HG02973 (cell line): ENCODE results near the gene PTF1A.

ENCODE experiments used
- ATAC-seq: cut with Tn5 transposase; IDR thresholded peaks from one replicate; pipeline ENCODE4 v1.9.1; 2021; ENCODE audit warnings: moderate library complexity; ENCODE audit not compliant: unreplicated experiment

PTF1A gene

DNA sequence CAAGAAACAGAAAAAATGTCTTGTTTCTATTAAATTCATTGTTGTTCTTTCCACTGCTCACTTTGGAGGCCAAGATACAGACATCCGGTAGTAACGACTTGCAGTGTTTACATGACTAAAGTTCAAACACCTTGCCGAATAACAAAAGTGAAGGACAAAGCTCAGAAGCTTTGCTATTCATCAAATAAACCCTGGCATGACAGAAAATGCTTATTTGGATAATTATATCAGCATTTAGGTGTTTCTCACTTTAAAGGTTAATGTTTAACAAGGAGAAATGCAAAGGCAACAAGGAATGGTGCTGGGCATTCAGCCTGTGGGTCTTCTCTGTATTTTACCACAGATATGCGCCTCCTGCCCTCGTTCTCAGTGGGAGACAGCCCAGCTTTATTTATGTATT, 5.4 kb upstream of the PTF1A start:
- no peak for ATAC-seq

DNA sequence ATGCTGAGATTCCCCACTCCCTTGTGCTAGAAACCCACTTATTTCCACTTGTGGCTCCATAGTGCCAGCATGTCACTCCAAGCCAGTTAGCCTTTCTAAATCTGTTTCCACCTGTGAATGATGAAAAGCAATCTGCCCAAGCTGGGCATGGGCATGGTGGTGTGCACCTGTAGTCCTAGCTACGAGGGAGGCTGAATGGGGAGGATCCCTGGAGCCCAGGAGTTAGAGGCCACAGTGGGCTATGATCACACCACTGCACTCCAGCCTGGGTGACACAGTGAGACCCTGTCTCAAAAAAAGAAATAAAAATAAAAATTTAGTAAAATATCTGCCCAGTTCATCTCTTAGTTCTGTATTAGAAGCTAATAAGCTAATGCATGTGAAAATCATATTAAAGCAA, 5.0 kb upstream of the PTF1A start:
- no peak for ATAC-seq

DNA sequence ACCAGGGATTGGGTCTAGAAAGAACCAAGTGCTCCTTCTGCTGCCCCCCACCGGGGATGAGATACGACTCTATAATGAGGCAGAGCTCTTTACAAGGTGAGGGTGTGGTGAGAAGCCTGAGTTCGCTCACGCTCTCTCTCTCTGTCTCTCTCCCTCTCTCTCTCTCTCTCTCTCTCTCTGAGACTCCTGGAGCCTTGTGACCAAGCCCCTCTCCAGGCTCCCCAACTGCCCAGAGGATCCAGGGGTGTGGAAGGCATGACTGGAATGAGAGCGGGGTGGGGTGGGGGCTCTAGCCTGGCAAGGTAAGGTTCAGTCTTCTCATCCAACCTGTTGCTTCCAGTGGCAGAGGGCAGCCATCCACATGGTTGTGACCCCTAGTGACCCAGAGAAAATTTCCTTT, 3.1 kb upstream of the PTF1A start:
- no peak for ATAC-seq

DNA sequence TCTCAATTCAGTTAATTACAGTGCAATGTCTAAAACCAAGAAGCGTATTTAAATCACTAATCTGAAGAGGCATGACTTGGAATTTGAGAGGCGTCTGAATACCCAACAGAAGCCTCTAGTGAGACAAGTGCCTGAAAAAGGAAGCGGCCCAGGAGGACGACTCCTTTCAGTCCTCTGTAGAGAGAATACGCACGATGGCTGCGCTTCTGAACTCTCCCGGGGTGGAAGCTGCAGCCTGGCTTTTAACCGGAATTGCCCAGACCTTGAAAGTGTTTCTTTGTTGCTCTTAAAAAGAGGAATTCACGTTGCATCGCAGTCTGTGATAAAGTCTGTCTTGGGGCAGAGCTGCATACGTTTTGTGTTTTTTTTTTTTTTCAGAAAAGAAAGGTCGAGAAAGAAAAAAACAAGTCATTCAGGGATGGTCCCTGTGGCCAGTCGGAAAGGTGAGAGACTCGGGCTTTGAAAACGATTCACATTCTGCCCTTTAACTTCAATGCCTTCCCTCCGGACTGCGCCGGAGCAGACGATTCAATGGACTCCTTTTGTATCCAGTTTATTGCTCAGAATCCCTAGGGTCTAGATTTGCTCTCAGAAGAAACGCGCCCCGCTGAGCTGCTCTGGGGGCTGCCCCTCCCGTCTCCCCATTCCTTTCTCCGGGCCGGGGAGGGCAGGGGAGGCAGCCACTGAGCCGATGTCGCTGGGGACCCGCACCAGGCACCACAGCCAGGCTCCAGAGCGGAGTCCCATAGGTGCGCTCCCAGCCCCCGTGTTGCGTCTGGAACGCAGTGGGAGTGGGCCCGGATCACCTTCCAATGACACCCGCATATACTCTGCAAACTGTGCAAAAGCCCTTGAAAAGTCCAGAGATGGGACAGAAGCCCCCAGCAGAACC, 994 bp upstream of the PTF1A start:
- no peak for ATAC-seq

DNA sequence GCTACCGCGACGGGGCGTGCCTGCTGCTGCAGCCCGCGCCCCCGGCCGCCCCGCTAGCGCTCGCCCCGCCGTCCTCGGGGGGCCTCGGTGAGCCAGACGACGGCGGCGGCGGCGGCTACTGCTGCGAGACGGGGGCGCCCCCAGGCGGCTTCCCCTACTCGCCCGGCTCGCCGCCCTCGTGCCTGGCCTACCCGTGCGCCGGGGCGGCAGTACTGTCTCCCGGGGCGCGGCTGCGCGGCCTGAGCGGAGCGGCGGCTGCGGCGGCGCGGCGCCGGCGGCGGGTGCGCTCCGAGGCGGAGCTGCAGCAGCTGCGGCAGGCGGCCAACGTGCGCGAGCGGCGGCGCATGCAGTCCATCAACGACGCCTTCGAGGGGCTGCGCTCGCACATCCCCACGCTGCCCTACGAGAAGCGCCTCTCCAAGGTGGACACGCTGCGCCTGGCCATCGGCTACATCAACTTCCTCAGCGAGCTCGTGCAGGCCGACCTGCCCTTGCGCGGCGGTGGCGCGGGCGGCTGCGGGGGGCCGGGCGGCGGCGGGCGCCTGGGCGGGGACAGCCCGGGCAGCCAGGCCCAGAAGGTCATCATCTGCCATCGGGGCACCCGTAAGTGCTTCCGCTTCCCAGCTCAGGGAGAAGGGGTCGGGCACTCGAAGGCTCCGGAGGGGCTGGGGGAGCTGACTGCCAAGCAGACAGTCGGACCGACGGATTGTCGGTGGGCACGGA, 761 bp downstream of the PTF1A start:
- ATAC-seq: no peak

DNA sequence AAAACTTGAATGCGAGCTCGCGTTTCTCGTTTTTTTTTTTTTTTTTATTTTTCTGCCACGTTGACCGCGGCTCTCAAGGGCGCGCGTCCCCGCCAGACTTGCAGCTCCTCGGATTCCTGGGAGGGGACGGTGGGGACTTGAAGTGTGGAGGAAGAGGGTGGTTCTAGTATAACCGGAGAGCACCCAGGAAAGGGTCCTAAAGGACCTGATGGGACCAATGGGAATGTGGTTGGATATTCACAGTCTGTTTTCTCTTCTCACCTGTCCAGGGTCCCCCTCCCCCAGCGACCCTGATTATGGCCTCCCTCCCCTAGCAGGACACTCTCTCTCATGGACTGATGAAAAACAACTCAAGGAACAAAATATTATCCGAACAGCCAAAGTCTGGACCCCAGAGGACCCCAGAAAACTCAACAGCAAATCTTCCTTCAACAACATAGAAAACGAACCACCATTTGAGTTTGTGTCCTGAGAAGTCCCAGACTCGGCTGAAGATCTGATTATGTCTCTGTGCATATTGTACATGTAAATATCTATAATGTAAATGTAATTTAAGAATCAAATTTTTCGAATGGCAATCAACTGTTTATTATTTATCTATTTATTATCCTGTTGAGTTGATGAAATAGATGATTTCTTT, 1.4 kb downstream of the PTF1A start:
- no peak for ATAC-seq

DNA sequence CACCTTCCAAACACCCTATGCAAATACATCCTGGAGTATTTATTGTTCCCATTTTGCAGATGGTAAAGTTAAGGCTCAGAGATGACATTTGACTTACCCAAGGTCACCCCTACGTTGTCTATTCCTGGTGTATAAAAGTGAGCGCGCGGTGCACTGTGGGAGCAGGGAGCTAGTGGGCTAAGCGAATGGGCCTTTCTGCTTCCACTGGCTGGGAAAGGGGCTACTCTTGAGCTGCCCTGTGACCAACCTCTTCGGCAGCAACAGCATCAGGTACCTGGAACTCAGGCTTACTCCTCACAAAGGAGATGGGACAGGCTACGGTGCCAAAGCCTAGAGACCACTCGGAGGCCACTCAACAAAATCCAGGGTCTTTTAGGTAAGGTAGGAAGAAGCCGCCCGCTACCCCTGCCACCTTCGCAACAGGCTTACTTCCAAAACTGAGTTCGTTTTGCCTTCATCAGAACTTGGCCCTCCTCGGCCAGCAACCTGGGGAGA, 2.4 kb downstream of the PTF1A start:
- no peak for ATAC-seq

DNA sequence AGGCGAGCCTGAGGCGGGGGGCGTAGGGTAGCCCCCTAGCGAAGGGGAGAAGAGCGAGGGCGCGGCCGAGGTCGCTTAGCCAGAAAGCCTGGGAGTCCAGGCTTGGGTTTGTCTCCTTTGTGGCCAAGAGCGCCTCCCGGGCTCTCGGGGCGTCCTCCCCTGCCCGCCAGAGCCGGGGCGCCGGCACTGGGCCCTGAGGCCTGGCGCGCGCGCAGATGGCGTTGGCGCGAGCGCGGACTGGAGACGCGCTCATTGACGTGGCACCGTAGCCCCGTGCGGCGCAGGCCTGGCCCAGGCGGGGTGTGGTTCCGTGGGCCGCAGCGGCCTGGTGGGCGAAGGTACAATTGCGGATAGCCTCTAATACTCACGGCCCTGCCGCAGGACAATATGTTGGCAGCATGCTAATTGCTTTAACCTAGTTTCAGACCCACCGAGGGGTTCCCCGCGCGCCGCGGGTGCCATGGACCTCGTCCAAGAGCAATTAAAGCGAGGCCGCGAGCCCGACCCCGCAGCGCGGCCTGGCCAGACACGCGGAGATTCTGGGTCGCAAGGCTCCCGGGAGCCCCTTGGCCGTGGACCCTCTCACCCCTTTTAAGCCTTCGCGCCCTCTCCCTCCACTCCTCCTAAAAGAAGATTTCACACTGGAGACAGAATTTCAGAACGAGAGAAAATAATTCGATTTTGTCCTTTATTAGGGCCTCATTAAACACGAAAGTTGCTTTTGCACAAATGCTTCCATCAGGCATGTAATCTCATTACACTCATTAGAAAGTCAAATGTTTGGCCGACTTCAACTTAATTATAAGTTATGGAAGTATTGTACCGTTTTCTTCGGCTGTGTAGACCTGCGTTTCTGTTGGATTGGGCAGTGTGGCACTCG, 3.1 kb downstream of the PTF1A start:
- ATAC-seq: no peak

DNA sequence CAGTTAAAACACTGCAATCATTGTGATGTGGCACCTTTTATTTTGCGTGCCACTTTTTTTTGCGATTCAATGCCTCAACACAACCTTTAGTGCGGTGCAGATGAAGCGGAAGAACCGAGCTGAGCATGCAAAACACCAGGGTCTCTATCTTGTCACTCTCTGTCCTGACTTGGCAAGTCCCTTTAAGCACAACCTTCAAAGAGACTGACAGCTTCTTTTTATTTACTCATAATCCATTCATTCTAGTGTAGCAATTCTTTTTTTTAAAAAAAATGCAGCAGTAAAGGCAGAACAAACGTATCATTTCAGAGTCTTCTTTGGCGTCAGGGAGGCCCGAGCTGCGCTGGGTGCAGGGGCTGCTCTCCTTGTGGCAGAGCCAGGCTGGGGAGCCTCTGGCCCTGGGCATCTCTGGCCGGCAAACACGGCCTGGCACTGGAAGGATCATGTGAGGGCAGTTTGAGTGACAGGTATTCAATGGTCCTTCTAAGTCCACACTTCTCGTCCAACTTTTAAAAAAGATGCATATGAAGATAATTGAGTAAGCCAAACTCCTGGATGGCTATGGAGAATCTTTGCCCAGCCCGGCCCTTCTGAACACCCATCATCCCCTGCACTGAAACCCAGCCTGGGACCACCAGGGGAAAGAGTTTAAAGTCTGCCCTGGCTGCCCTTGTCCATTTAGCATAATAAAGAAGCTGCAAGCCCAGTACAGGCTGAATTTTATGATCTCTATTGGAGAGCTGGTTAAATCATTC, 3.9 kb downstream of the PTF1A start:
- ATAC-seq: no peak

DNA sequence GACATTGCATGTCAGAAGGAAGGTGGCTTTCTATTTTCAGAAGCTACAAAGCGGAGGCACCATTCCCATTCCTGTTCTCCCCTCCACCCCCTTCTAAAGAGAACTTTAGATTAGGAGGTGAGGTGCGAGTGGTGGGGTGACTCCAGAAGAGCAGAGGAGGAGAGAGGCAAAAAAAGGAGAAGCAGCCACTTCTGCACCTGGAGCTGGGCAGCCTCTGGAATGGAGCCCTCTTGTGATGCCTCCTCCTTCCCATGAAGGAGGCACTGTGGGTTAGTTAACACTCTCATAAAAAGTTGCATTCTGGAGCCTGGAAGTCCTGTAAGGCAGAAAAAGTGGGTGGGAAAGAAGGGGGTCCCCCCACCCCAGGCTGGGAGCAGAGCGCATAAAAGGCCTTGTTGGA, 4.8 kb downstream of the PTF1A start:
- no peak for ATAC-seq

DNA sequence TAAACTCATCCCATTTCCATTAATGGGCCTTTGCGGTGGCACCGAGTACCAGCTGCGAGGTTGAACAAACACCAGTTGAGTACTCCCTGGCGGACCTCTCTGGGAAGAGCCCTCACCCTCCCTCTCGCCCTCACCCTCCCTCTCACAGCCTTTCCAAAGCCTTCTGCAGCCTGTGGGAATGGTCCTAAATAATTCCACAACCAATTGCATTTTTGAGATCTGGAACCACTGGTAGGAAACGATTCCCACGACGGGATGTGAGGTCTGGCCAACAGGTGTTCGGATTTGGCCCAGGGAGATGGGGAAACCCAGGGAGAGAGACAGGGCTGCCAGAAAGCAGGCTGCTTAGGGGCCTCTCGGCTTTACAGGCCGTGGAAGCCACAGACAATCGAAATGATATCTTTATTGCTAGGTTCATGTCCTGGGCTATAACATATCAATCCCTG, 5.3 kb downstream of the PTF1A start:
- no peak for ATAC-seq

DNA sequence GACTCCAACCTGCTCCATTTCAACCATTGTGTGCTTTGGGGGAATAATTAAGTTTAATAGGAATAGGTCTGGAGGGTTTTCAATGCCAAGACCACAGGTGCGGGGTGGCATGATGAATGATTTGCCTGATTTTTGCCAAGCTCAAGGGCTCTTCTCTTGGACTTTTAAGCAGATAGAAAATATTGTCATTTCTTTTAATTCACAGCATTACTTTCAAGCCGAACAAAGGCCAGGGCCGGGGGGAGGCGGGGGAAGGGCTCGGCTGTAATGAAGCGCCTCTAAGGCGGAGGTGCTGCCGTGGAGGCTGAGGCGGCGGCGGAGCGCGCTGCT, 6.5 kb downstream of the PTF1A start:
- no peak for ATAC-seq

DNA sequence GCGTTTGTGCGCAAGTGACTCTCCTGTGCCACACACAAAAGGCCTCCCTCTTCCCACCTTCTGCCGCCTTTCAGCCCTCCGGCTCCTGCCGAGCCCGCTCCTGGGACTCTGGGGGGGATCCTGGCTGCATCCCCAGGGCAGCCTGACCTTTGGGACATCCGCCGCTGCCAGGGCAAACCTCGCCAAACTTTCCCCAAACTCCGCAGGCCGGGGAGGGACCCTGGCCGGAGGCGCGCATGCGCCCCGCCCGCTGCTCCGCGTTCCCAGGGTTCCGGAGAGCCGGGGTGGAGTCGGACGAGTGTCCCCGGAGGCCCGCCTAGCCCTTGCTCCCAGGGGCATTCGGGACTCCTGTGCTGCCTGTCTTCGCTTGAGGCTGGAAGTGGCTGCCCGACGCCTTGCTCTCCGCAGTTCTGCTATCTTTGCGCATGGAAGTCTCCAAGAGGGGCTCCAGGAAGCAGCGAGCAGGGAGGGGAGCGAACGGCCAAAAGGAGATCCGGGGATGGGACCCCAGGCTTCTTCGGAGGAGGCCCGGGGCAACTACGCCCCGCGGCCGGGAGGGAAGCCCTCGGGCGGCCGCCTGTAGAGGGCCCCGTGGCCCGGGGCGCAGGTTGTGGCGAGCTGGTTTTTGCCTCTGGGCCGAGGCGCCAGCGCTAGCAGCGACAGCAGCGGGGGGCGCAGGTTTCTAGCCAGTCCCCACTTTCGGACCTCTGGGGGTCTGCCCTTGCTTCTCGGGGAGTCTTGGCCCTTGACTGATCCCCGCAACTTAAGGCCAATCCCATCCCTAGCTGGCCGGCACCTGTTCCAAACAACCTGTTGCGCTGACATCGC, 7.0 kb downstream of the PTF1A start:
- no peak for ATAC-seq

DNA sequence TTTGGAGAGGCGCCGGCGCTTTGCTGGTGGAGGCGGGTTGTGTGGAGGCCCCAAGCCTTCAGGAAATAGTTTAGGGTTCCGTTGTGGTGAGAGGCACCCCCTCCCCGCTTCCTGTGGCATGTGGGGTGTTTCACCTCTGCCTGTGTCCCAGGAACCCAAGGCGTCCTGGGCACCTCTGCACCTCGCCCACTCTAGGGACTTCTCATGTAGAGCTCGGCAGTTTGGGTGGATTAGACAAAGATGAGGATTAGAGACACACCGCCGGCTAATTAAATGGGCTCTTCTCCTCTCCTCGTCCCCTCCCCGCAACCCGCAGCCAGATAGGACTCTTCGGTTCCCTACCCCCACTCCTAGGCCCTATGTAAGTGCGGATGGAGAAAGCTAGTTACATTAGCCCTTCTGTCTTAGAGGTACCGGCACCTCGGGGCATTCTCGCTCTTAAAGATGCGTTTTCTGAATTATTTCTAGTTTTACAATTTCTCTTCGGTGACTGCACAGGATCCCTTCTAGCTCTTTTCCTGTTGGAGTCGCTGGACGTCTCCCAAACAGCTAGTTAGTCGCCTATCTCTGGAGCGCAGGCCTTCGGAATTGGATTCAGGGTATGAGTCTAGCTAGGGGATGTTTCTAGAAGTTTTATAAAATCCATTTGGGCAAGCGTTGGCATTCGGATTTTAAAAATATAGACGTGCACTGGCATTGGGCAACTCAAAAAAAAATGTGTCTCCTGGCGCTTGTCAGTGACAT, 7.8 kb downstream of the PTF1A start:
- ATAC-seq: no peak

DNA sequence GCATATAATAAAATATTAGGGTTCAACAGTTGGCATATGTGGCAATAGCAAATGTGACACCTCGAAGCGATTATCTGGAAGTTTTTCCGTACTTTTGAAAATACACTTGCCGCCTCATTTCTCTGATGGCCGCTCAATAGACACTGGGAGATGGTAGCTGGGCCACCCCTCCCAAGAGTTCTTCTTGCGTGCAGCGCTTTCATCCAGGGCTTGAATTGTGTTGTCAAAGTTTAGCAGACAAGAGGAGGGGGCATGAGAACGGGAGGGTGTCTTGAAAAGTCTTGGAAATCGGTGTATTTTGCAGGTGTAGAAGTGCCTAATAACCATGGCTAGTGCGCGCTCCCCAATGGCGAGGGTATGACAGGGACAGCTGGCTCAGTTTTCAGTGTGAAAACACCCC, 8.5 kb downstream of the PTF1A start:
- ATAC-seq: no peak

DNA sequence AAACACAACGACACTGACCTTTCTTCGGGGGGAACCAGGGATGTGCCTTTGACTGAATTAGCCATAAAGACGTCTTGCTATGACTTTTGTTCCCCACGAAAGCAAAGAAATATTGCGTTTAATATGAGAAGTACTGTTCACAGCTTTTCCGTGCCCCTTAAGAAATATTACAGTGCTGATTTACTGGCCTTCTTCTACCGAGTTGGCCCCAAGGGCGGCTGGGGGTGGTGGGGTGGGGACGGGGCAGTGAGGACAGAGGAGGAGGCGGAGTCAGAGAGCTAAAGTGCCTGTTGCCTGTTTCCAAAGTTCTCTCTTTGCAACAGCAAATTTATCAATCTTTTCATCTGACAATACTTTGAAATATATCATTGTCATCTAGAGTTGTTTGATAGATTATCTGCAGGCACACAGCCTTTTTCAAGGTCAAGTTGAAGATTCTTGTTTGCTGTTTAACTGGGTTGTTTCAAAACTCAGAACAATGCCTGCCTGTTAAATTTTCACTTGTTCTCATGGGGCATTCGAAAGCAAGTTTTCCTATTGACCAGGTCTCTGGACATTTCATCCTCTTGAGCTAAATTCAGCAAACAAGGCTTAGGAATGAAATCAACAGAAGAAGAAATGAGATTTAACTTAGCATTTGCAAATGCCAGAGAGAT, 9.0 kb downstream of the PTF1A start:
- ATAC-seq: no peak

DNA sequence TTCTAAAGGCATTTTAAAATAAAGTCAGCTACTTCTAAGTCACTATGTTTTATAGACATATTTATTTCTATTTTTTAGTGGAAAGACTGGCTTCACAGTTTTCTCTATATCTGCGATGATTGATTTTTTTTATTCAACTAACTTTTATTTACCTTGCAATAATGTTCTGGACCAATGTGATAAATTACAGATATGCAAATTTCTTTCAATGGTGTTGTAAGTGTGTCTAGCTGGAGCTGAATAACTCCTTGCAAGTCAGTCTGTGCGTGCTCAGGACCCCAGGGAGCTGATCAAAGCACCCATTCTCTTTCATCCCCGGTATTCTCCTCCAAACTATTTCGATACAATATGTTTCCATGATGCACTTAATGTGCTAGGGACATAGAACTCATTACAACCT, 9.7 kb downstream of the PTF1A start:
- ATAC-seq: no peak

DNA sequence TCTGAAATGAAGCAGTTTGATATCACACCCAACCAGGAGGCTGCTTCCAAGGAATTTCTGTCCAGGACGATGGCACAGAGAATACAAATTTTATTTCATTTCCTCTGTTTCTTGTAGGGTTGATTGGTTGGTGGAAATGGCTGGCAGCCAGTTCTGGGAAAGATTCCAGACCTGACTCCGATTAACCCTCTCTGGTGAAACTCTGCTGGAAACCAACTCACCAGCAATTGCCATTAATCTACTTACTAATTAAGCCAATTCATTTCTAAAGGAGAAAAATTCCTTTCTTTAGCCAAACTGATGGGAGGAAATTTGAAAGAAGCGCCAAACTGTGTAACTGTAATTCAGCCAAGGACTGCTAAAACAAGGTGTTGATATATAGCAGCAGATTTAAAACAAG, 10.7 kb downstream of the PTF1A start:
- no peak for ATAC-seq
